NB4 (cell line): ENCODE measurements around the gene ISG15.
"Not testable (repeated sequence)": the region's sequence is repeated elsewhere in the genome, so short reads cannot be mapped to it uniquely, and the experiment has no call there.

ENCODE experiments used
- DNase-seq: peaks from one replicate; pipeline ENCODE4 v3.0.0; 2010; ENCODE audit warnings: low read depth
- H3K4me3 ChIP-seq: one replicate; pipeline ENCODE4 v1.5.1; 2011; ENCODE audit warnings: mild to moderate bottlenecking, low read depth, low read length, moderate library complexity
- MYC ChIP-seq: IDR thresholded peaks from 2 replicates; pipeline ENCODE4 v1.6.1; 2011; ENCODE audit warnings: low read depth, low read length
- POLR2A ChIP-seq: IDR thresholded peaks from 2 replicates; pipeline ENCODE4 v1.6.1; 2011; ENCODE audit warnings: mild to moderate bottlenecking; ENCODE audit not compliant: insufficient read length; ENCODE audit errors: extremely low read depth
- TF ChIP-seq, protein P1 (sequence below): IDR thresholded peaks from one replicate; pipeline ENCODE4 v1.5.1; 2012; ENCODE audit warnings: low read depth, low read length
- TF ChIP-seq, protein P2 (sequence below): IDR thresholded peaks from 2 replicates; pipeline ENCODE4 v1.6.1; 2011; ENCODE audit warnings: low read depth, low read length

ISG15 gene

DNA sequence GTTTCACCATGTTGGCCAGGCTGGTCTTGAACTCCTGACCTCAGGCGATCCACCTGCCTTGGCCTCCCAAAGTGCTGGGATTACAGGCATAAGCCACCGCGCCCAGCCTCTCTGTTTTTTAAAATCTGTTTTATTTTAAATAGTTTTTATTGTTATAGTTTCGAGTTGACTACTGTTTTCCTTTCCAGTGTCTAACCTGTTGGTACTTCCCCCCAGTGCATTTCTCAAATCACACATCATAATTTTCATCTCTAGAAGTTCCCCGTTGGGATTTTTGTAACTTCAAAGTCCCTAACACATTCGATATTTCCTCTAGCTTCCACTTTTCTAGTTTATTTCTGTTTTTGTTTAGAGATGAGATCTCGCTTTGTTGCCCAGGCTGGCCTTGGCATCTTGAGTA, 20.9 kb upstream of the ISG15 start:
- DNase-seq = no peak
- TF ChIP-seq MYC = no peak
- TF ChIP-seq, protein P1, sequence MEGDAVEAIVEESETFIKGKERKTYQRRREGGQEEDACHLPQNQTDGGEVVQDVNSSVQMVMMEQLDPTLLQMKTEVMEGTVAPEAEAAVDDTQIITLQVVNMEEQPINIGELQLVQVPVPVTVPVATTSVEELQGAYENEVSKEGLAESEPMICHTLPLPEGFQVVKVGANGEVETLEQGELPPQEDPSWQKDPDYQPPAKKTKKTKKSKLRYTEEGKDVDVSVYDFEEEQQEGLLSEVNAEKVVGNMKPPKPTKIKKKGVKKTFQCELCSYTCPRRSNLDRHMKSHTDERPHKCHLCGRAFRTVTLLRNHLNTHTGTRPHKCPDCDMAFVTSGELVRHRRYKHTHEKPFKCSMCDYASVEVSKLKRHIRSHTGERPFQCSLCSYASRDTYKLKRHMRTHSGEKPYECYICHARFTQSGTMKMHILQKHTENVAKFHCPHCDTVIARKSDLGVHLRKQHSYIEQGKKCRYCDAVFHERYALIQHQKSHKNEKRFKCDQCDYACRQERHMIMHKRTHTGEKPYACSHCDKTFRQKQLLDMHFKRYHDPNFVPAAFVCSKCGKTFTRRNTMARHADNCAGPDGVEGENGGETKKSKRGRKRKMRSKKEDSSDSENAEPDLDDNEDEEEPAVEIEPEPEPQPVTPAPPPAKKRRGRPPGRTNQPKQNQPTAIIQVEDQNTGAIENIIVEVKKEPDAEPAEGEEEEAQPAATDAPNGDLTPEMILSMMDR = no peak
- no peak for TF ChIP-seq POLR2A
- TF ChIP-seq, protein P2, sequence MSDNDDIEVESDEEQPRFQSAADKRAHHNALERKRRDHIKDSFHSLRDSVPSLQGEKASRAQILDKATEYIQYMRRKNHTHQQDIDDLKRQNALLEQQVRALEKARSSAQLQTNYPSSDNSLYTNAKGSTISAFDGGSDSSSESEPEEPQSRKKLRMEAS = no peak
- no peak overlapping the region for H3K4me3 ChIP-seq

DNA sequence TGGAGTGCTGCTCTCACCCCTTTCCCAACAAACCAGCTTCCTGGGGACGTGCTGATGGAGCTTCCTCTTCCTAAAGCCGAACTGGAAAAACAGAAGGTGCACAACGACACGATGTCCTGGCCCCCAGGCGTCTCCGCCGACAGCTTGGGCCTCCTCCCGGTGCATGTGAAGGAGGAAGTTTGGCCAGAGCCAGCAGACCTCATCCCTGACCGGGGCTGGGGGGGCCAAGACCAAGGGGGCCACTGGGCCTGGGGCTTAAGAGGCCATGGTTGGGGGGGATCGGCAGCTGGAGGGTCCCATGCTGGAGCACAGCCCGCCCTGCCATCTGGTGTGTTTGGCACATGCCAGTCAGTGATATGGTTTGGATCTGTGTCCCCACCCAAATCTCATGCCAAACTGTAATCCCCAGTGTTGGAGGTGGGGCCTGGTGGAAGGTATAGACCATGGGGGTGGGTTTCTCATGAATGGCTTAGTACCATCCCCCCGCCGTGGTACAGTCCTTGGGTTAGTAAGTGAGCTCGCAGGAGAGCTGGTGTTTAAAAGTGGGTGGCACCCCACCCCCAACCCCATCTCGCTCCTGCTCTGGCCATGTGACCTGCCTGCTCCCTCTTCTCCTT, 19.8 kb upstream of the ISG15 start:
- no peak for DNase-seq
- no peak overlapping the region for H3K4me3 ChIP-seq
- TF ChIP-seq, protein P1 = no peak
- TF ChIP-seq MYC (no peak), POLR2A (no peak)
- TF ChIP-seq, protein P2 = no peak

DNA sequence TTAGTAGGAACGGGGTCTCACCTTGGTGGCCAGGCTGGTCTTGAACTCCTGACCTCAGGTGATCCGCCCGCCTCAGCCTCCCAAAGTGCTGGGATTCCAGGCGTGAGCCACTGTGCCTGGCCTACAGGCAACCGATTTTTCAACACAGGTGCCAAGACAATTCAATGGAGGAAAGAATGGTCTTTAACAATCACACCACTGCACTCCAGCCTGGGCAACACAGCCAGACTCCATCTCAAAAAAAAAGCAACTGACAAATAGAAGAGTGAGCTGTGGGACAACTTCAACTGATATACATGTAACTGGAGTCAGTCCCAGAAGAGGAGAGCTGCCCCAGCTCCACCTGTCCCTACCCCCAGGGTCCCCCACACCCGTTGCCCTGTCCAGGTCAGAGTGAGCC, 18.8 kb upstream of the ISG15 start:
- not testable (repeated sequence) for DNase-seq, H3K4me3 ChIP-seq

DNA sequence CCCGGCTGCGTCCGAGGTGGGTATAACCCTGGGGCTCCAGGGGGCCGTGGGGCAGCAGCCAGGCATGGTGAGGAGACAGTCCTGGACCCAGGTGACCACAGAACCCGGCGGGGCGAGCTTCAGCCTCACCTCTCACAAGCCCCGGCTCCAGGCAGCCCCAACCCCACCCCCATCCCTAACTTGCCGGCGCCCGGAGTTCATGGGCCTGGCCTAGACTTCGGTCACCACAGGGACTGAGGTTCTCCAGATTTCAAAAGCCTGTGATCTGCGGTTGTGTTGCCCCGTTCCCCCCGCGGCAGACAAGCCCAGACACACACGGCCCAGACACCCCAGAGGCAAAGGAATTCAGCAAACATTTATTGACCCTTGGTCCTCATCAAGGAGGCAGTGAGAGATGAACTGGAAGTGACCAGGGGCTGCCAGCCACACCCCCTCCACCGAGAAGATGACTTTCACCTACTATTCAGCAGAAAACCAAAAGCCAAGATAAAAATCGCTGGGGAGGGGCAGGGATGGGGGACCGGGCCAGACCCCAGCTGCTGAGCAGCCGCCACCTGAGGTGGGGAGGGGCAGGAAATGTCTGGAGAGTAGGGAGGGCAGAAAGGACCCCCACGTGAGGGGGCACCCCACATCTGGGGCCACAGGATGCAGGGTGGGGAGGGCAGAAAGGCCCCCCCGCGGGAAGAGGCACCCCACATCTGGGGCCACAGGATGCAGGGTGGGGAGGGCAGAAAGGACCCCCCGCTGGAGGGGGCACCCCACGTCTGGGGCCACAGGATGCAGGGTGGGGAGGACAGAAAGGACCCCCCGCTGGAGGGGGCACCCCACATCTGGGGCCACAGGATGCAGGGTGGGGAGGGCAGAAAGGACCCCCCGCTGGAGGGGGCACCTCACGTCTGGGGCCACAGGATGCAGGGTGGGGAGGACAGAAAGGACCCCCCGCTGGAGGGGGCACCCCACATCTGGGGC, 17.3 kb upstream of the ISG15 start:
- DNase-seq = no peak
- H3K4me3 ChIP-seq = no peak overlapping the region
- TF ChIP-seq, protein P2 = no peak
- TF ChIP-seq, protein P1 = no peak
- TF ChIP-seq MYC (no peak), POLR2A (no peak)

DNA sequence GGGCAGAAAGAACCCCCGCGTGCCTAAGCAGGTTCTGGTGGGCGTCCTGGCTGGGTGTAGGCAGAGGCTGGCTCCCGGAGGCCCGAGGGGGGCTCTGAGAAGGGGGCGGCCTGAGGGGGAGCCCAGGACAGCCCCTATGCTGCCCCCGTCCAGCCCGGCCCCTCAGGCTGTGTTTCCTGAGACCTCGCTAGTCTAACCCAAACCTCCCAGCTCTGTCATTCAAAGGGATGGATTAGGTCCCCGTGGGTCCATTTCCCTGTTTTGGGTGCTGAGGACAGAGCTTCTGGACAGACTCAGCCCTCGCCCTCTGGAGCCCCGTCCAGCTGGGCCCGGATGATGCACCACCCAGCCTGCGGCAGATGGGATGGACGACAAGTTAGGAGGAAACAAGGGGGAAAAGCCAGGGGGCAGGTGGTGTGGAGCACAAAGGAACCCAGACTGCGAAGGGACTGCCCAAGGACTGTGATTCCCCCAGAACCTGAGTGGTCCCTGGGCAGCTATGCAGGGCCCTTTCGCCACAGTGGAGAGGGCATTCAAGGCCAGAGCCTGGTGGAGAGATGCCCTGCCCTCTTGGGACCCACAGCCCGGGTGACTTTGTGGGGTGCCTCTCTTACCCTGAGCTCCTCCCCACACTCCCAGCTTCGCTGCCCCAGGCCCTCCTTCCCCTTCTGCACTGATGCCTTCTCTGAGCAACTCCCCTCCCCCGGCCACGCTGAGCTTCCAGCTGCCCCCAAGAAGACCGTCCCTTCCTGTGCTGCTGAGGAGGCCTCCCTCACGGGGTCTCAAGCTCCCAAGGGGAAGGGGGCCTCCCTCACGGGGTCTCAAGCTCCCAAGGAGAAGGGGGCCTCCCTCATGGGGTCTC, 16.2 kb upstream of the ISG15 start:
- TF ChIP-seq, protein P1 = no peak
- no peak for TF ChIP-seq MYC
- TF ChIP-seq, protein P2 = no peak
- no peak for TF ChIP-seq POLR2A
- H3K4me3 ChIP-seq = no peak overlapping the region
- peak; percentile 32 for DNase-seq

DNA sequence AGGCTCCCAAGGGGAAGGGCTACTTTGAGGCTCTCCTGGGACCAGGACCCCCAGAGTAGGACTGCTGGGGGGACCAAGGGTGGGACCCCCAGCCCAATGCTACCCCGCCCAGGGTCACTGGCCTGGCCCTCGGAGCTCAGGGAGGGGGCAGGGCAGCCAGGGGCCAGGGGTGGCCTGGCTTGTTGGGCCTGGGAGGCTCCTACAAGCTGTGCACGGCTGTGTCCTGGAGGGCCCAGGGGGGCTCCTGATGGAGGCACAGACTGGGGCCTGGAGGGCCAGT, 15.6 kb upstream of the ISG15 start:
- TF ChIP-seq, protein P2 = no peak
- TF ChIP-seq, protein P1 = no peak
- TF ChIP-seq MYC (no peak), POLR2A (no peak)
- H3K4me3 ChIP-seq = no peak overlapping the region
- no peak for DNase-seq
